NT2/D1 (cell line): ENCODE data around the gene MMP17.

ENCODE experiments used
- DNase-seq: peaks from one replicate; pipeline ENCODE4 v3.0.0-alpha.2; 2011; ENCODE audit warnings: low read depth, low spot score
- H3K27me3 ChIP-seq: 2 replicates; pipeline ENCODE4 v1.6.0; 2011; ENCODE audit warnings: mild to moderate bottlenecking; ENCODE audit not compliant: insufficient read length, insufficient read depth
- H3K36me3 ChIP-seq: 2 replicates; pipeline ENCODE4 v1.6.1; 2011; ENCODE audit warnings: mild to moderate bottlenecking, low read length, mixed read lengths; ENCODE audit not compliant: insufficient read depth, insufficient read length
- H3K4me1 ChIP-seq: 2 replicates; pipeline ENCODE4 v1.5.1; 2011; ENCODE audit not compliant: insufficient read depth, insufficient read length
- H3K4me3 ChIP-seq: 2 replicates; pipeline ENCODE4 v1.5.1; 2011; ENCODE audit warnings: low read depth; ENCODE audit not compliant: insufficient read length
- H3K9ac ChIP-seq: 2 replicates; pipeline ENCODE4 v1.6.0; 2011; ENCODE audit warnings: low read depth; ENCODE audit not compliant: insufficient read length
- H3K9me3 ChIP-seq: 2 replicates; pipeline ENCODE4 v1.5.1; 2011; ENCODE audit warnings: mild to moderate bottlenecking, low read length; ENCODE audit not compliant: insufficient read depth
- SUZ12 ChIP-seq: IDR thresholded peaks from 2 replicates; pipeline ENCODE4 v1.6.1; 2011; ENCODE audit not compliant: insufficient read length, insufficient read depth; ENCODE audit errors: extremely low read depth
- YY1 ChIP-seq: IDR thresholded peaks from 2 replicates; pipeline ENCODE4 v1.6.1; 2011; ENCODE audit not compliant: insufficient read length, insufficient read depth
- ZNF274 ChIP-seq: IDR thresholded peaks from 2 replicates; pipeline ENCODE4 v1.6.1; 2011; ENCODE audit warnings: mild to moderate bottlenecking, low read depth, low read length

The MMP17 gene

DNA sequence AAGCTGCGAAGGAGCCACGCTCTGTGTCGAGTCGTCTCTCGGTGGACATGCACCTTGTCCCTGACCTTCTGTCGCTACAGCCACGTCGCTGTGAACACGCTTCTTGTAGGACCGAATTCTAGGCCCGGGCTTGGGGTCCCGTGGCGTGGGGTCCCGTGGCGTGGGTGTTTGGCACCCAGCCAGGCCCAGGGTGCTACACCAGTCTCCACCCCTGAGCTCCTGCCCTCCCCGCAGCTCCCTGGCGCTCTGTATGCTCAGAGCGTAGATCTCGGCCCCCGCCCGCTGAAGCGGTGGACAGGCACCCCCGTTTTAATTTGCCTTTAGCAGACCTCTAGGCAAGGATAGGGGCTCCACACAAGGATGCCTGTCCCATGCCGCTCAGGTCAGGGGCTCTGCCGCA, 16.5 kb downstream of the MMP17 start:
- H3K9ac ChIP-seq, result no peak overlapping the region
- no peak for DNase-seq
- peaks cover 70% of the 10 kb centered on the region for H3K36me3 ChIP-seq
- no peak for TF ChIP-seq YY1
- TF ChIP-seq SUZ12, result no peak
- TF ChIP-seq ZNF274, result no peak
- H3K4me3 ChIP-seq, result no peak overlapping the region
- no peaks in the 10 kb centered on the region for H3K4me1 ChIP-seq
- no peaks in the 10 kb centered on the region for H3K9me3 ChIP-seq
- no peaks in the 10 kb centered on the region for H3K27me3 ChIP-seq

DNA sequence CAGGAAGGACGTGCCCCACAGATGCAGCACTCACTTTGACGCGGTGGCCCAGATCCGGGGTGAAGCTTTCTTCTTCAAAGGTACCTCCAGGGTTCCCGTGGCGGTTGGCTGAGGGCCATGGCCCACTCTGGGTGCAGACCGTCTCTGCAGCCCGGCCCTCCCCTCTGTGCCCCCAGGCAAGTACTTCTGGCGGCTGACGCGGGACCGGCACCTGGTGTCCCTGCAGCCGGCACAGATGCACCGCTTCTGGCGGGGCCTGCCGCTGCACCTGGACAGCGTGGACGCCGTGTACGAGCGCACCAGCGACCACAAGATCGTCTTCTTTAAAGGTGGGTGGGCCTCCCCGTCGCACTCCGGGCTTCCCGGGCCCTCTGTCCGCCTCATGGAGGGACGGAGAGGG, 16.9 kb downstream of the MMP17 start:
- no peak for TF ChIP-seq ZNF274
- TF ChIP-seq YY1, result no peak
- no peak for TF ChIP-seq SUZ12
- no peaks in the 10 kb centered on the region for H3K4me1 ChIP-seq
- H3K27me3 ChIP-seq, result no peaks in the 10 kb centered on the region
- H3K4me3 ChIP-seq, result no peak overlapping the region
- H3K9ac ChIP-seq, result no peak overlapping the region
- no peak for DNase-seq
- H3K9me3 ChIP-seq, result no peaks in the 10 kb centered on the region
- peaks cover 71% of the 10 kb centered on the region for H3K36me3 ChIP-seq

DNA sequence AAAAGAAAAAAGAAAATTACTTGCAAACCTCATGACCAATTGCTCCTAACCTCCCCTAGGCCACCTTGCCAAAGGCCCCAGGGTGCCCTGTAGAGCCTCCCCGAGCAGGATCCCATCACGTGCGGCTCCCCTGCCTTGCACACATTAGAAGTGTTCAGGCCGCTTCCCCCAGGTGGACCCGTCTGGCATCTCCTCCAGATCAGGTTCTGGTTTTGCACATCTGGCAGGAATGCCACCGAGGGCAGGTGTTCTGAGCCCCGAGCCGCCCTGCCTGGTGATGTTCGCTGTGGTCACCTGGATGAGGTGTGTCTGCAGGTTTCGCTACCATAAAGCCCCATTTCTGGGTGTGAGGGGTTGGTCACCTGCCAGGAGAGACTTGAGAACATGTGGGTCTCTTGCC, 19.3 kb downstream of the MMP17 start:
- H3K36me3 ChIP-seq, result peaks cover 66% of the 10 kb centered on the region
- H3K27me3 ChIP-seq, result no peaks in the 10 kb centered on the region
- no peak overlapping the region for H3K9ac ChIP-seq
- no peaks in the 10 kb centered on the region for H3K9me3 ChIP-seq
- H3K4me3 ChIP-seq, result no peak overlapping the region
- no peak for TF ChIP-seq ZNF274
- no peak for TF ChIP-seq SUZ12
- no peak for TF ChIP-seq YY1
- no peaks in the 10 kb centered on the region for H3K4me1 ChIP-seq
- no peak for DNase-seq

DNA sequence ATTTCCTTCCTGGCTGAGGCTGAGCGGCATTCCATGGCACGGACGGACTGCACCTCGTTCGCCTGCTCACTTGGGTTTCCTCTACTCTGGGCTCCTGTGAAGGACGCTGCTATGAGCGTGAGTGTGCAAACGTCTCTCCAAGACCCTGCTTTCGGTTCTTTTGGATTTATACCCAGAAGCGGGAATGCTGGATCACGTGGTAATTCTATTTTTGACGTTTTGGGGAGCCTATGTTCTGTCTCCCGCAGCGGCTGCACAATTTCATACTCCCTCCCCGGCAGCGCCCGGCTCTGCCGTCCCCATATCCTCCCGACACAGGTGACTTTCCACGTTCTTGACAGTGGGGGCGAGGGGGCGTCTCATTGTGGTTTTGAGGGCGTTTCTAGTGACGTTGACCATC, 20.6 kb downstream of the MMP17 start:
- peaks cover 3% of the 10 kb centered on the region for H3K4me1 ChIP-seq
- no peak for DNase-seq
- no peaks in the 10 kb centered on the region for H3K27me3 ChIP-seq
- H3K9me3 ChIP-seq, result no peaks in the 10 kb centered on the region
- no peak for TF ChIP-seq YY1
- no peak for TF ChIP-seq SUZ12
- peaks cover 61% of the 10 kb centered on the region for H3K36me3 ChIP-seq
- H3K9ac ChIP-seq, result no peak overlapping the region
- H3K4me3 ChIP-seq, result no peak overlapping the region

DNA sequence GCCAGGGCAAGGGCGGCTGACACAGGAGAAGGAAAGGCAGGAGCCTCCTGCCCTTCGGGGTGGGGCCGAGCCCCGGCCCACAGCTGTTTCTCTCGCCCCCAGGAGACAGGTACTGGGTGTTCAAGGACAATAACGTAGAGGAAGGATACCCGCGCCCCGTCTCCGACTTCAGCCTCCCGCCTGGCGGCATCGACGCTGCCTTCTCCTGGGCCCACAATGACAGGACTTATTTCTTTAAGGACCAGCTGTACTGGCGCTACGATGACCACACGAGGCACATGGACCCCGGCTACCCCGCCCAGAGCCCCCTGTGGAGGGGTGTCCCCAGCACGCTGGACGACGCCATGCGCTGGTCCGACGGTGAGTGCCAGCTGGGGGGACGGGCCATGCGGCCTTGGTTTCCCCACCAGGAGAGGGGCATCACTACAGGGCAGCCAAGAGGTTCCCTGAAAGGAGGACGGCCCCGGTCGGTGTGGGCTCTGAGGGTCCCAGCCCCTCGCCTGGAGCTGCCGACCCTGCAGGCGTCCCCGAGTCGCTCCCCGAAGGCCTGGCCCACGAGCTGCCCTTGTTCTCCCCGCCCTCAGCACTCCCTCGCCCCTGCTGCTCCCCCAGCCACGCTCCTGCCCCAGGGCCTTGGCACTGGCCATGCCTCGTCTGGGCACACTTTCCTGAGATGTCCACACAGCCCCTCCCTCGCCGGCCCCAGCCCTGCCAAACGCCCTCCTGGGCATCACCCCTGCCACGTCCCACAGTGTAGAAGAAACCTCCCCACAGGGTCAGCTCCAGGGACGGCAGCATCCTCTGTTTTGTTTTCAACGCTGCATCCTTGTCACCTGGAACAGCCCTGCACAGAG, 21.7 kb downstream of the MMP17 start:
- Histone ChIP-seq H3K4me3 (no peak overlapping the region), H3K36me3 (peaks cover 52% of the 10 kb centered on the region), H3K9me3 (no peaks in the 10 kb centered on the region), H3K9ac (no peak overlapping the region), H3K27me3 (no peaks in the 10 kb centered on the region), H3K4me1 (peaks cover 3% of the 10 kb centered on the region)
- TF ChIP-seq YY1, result no peak
- TF ChIP-seq ZNF274, result no peak
- no peak for TF ChIP-seq SUZ12
- DNase-seq, result no peak

DNA sequence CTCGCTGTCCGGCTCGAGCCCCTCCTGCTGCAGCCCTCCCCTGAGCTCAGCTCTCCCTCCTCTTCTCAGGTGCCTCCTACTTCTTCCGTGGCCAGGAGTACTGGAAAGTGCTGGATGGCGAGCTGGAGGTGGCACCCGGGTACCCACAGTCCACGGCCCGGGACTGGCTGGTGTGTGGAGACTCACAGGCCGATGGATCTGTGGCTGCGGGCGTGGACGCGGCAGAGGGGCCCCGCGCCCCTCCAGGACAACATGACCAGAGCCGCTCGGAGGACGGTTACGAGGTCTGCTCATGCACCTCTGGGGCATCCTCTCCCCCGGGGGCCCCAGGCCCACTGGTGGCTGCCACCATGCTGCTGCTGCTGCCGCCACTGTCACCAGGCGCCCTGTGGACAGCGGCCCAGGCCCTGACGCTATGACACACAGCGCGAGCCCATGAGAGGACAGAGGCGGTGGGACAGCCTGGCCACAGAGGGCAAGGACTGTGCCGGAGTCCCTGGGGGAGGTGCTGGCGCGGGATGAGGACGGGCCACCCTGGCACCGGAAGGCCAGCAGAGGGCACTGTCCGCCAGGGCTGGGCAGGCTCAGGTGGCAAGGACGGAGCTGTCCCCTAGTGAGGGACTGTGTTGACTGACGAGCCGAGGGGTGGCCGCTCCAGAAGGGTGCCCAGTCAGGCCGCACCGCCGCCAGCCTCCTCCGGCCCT, 22.8 kb downstream of the MMP17 start:
- H3K9me3 ChIP-seq, result no peaks in the 10 kb centered on the region
- H3K27me3 ChIP-seq, result no peaks in the 10 kb centered on the region
- peaks cover 42% of the 10 kb centered on the region for H3K36me3 ChIP-seq
- TF ChIP-seq YY1, result no peak
- TF ChIP-seq SUZ12, result no peak
- TF ChIP-seq ZNF274, result no peak
- no peak overlapping the region for H3K9ac ChIP-seq
- no peak for DNase-seq
- H3K4me1 ChIP-seq, result peaks cover 8% of the 10 kb centered on the region
- H3K4me3 ChIP-seq, result no peak overlapping the region
